Activated naive CD4-positive, alpha-beta T cell treated with anti-CD3 and anti-CD28 coated beads for 36 hours (primary cell): ENCODE measurements around the gene ZNF726. TPM values are rescaled to one million over a fixed set of nuclear protein-coding genes. Genes with fewer than 3 reads are reported as not detected.
"Not testable (repeated sequence)": the region's sequence is repeated elsewhere in the genome, so short reads cannot be mapped to it uniquely, and the experiment has no call there.

Experiments
- CTCF ChIA-PET: fragments of 350-600 bp; sonication (Branson Sonifier 250); formaldehyde crosslinking; loops from one replicate; lab custom pipeline; 2021; ENCODE audit warnings: antibody characterized with exemption; lab: Charles Lee
- DNase-seq: peaks from one replicate; pipeline ENCODE4 v3.0.0-alpha.2; 2020
- H3K27ac Mint-ChIP-seq: one replicate; pipeline ENCODE4 v1.8.0; 2021; ENCODE audit warnings: mild to moderate bottlenecking, mixed read lengths
- H3K27me3 Mint-ChIP-seq: one replicate; pipeline ENCODE4 v1.8.0; 2021; ENCODE audit warnings: low read depth, mixed read lengths
- H3K36me3 Mint-ChIP-seq: one replicate; pipeline ENCODE4 v1.8.0; 2021; ENCODE audit warnings: low read depth, mixed read lengths
- H3K4me1 Mint-ChIP-seq: one replicate; pipeline ENCODE4 v1.8.0; 2021; ENCODE audit warnings: low read depth, mixed read lengths
- H3K4me3 Mint-ChIP-seq: one replicate; pipeline ENCODE4 v1.8.0; 2021; ENCODE audit warnings: mild to moderate bottlenecking, moderate library complexity, mixed read lengths
- H3K9me3 Mint-ChIP-seq: one replicate; pipeline ENCODE4 v1.8.0; 2021; ENCODE audit warnings: mixed read lengths
- intact Hi-C: fragments of 100-400 bp; cut with micrococcal nuclease; formaldehyde crosslinking; loops from one replicate; pipeline ENCODE4 v1.15.1; 2023
- total RNA-seq, 2 experiments: library from RNA; stranded (reverse); gene quantifications; one replicate each; pipeline ENCODE4 v1.2.3, GENCODE V29; 2021

The ZNF726 gene
- total RNA-seq, 2 experiments from 2014 or later: 22.3 to 22.8 TPM

DNA sequence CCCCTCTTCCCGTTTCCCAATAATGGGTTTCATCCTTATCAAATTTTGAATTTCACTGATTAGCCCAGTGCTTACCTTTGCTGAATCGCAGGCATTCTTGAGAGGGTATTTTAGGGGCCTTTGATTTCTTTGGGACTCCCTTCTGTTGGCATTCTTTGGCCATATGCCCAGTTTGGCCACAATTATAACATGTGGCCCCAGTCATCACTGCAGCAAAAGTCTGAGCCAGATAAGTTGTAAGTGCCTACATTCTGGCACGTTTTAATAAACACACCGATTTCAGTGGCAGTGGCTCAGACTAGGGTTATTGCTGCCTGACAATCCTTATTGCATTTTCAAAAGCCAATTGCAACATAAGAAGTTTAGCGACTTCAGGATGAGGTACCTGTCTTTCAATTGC, 41.4 kb downstream of the ZNF726 start:
- Mint-ChIP-seq H3K27me3 (peaks cover 2% of the 10 kb centered on the region), H3K9me3 (peaks cover 8% of the 10 kb centered on the region), H3K4me3 (no peak overlapping the region), H3K4me1 (no peaks in the 10 kb centered on the region), H3K27ac (no peak overlapping the region), H3K36me3 (peaks cover 1% of the 10 kb centered on the region)
- intact Hi-C loops: no loop called here
- DNase-seq: no peak
- CTCF ChIA-PET: no interaction called here

DNA sequence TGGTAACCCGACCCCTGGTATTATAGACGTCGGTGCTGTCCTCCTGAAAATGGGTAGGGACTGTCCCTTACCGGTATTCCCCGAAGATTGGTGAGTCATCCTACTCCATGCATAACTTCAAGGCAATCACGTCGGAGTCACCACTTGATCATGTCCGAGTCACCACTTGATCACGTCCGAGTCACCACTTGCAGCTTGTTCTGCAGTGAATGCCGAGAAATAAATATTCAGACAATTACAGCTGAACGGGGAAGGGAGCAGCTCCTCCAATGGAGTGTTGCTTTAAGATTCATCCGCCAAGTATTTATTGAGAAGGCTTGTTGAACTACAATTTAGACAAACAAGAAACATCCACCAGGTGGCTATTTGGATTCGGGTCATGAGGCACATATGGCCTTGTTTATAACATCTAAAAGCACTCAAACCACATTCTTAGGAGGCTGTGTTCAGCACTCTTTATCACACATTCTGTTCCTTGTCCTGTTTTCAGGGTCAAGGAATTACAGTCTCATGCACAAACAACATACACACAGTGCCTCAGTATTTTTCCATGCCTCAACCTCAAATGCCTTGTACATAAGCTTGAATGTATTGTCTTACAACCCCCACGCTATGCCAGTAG, 43.1 kb downstream of the ZNF726 start:
- no peak for DNase-seq
- no peak overlapping the region for H3K4me3 Mint-ChIP-seq
- no peaks in the 10 kb centered on the region for H3K4me1 Mint-ChIP-seq
- CTCF ChIA-PET: no interaction called here
- intact Hi-C loops: no loop called here
- H3K27ac Mint-ChIP-seq: no peak overlapping the region
- peaks cover 7% of the 10 kb centered on the region for H3K9me3 Mint-ChIP-seq
- H3K36me3 Mint-ChIP-seq: no peaks in the 10 kb centered on the region
- H3K27me3 Mint-ChIP-seq: peaks cover 2% of the 10 kb centered on the region

DNA sequence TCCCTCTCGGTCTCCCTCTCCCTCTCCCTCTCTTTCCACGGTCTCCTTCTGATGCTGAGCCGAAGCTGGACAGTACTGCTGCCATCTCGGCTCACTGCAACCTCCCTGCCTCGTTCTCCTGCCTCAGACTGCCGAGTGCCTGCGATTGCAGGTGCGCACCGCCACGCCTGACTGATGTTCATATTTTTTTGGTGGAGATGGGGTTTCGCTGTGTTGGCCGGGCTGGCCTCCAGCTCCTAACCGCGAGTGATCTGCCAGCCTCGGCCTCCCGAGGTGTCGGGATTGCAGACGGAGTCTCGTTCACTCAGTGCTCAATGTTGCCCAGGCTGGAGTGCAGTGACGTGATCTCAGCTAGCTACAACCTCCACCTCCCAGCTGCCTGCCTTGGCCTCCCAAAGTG, 48.7 kb downstream of the ZNF726 start:
- intact Hi-C loops, CTCF ChIA-PET, H3K27ac Mint-ChIP-seq, H3K36me3 Mint-ChIP-seq, H3K4me3 Mint-ChIP-seq, H3K4me1 Mint-ChIP-seq, DNase-seq: not testable (repeated sequence)
- Mint-ChIP-seq H3K27me3 (peaks cover 16% of the 10 kb centered on the region), H3K9me3 (peaks cover 12% of the 10 kb centered on the region)

DNA sequence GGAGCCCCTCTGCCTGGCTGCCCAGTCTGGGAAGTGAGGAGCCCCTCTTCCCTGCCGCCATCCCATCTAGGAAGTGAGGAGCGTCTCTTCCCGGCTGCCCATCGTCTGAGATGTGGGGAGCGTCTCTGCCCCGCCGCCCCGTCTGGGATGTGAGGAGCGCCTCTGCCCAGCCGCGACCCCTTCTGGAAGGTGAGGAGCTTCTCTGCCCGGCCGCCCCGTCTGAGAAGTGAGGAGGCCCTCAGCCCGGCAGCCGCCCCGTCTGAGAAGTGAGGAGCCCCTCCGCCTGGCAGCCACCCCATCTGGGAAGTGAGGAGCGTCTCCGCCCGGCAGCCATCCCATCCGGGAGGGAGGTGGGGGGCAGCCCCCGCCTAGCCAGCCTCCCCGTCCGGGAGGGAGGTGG, 49.2 kb downstream of the ZNF726 start:
- CTCF ChIA-PET, H3K4me3 Mint-ChIP-seq, intact Hi-C loops, H3K27ac Mint-ChIP-seq, H3K36me3 Mint-ChIP-seq, H3K4me1 Mint-ChIP-seq, DNase-seq: not testable (repeated sequence)
- H3K9me3 Mint-ChIP-seq: peaks cover 12% of the 10 kb centered on the region
- H3K27me3 Mint-ChIP-seq: peaks cover 19% of the 10 kb centered on the region

DNA sequence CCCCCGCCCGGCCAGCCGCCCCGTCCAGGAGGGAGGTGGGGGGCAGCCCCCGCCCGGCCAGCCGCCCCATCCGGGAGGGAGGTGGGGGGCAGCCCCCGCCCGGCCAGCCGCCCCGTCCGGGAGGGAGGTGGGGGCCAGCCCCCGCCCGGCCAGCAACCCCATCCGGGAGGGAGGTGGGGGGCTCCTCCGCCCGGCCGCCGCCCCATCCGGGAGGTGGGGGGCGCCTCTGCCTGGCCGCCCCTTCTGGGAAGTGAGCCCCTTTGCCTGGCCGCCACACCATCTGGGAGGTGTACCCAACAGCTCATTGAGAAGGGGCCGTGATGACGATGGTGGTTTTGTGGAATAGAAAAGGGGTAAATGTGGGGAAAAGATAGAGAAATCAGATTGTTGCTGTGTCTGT, 49.6 kb downstream of the ZNF726 start:
- intact Hi-C loops, H3K4me1 Mint-ChIP-seq, DNase-seq, CTCF ChIA-PET, H3K36me3 Mint-ChIP-seq, H3K4me3 Mint-ChIP-seq, H3K27ac Mint-ChIP-seq: not testable (repeated sequence)
- Mint-ChIP-seq H3K27me3 (peaks cover 23% of the 10 kb centered on the region), H3K9me3 (peaks cover 12% of the 10 kb centered on the region)

DNA sequence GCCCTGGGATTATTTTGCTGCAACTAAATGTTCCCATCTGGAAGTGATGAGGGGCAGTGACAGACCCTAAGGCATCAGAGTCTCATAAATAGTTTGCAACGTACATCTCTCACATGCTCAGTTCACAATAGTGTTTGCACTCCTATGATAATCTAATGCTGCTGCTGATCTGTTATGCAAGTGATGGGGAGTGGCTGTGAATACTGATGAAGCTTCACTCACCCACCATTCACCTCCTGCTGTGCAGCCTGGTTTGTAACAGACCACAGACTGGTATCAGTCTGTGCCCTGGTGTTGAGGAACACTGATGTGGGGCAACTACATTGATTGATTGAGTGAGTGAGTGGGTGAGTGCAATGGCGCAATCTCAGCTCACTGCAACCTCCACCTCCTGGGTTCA, 54.9 kb downstream of the ZNF726 start:
- Mint-ChIP-seq H3K27me3 (peaks cover 44% of the 10 kb centered on the region), H3K4me3 (no peak overlapping the region), H3K4me1 (peaks cover 7% of the 10 kb centered on the region), H3K36me3 (no peaks in the 10 kb centered on the region), H3K27ac (no peak overlapping the region), H3K9me3 (no peaks in the 10 kb centered on the region)
- CTCF ChIA-PET: interaction anchor here (0.6 kb wide), 1 partner anchor 232 kb away, joined by 3 read pairs; no protein-coding TSS in a partner anchor
- no peak for DNase-seq
- intact Hi-C loops: no loop called here

DNA sequence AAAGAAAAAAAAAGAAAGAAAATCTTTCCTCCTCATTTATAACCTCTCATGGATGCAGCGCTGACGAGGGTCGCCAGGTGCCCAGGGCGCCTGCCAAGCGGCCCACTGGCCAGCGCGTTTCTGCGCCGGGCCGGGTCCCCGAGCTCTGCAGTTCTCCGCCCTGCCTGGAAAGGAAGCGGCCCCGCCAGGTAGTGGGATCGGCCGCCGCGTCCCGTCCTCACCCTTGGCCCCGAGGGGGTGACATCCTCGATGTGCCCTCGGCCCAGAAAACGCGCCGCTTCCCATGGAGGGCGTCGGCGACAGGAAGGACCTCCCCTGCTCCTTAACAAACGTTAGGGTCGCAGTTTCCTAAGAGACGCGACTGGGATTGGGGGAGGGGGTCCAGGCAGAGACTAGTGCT, 56.9 kb downstream of the ZNF726 start:
- DNase-seq: no peak
- Mint-ChIP-seq H3K27ac (no peak overlapping the region), H3K36me3 (no peaks in the 10 kb centered on the region), H3K9me3 (no peaks in the 10 kb centered on the region), H3K4me3 (no peak overlapping the region), H3K4me1 (peaks cover 7% of the 10 kb centered on the region), H3K27me3 (peaks cover 41% of the 10 kb centered on the region)
- intact Hi-C loops: no loop called here
- CTCF ChIA-PET: no interaction called here

DNA sequence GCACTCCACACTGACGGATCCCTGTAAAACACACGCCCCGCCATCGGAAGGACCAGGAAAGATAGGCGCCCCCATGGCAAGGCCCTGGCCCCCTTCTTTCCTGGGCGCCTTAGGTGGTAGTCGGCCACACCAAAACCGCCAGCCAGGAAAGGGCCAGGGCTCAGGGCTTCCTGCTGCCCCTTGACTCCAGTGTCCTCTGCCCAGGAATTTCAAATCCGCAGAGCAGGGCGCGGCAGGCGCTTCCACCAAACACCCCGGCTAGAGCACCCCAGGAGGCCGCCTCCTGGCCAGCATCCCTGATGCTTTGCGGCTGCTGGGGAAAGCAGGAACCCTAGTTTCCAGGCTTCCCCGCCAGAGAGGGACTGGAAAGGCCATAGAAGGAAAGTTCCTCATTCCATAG, 57.5 kb downstream of the ZNF726 start:
- Mint-ChIP-seq H3K27me3 (peaks cover 38% of the 10 kb centered on the region), H3K36me3 (no peaks in the 10 kb centered on the region), H3K9me3 (no peaks in the 10 kb centered on the region), H3K4me1 (peaks cover 7% of the 10 kb centered on the region), H3K4me3 (no peak overlapping the region), H3K27ac (no peak overlapping the region)
- no peak for DNase-seq
- intact Hi-C loops: no loop called here
- CTCF ChIA-PET: no interaction called here

DNA sequence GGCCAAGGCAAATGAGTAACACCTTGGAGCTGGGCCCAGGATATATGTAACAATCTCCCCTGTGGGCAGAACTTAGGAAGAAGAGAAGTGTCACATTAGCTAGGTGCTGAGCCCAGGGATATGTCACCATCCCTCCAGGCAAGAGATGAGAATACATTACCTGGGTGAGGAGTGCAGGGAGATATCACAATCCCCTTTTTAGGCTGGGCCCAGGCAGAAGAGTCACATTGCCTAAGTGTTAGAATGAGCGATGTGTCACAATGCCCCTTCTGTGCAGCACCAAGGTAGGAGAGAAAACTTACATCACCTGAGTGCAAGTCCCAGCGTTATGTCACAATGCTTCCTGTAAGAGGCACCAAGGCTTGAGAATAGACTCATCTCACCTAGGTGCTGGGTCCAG, 60.3 kb downstream of the ZNF726 start:
- intact Hi-C loops: no loop called here
- Mint-ChIP-seq H3K4me1 (peaks cover 7% of the 10 kb centered on the region), H3K36me3 (no peaks in the 10 kb centered on the region), H3K27ac (no peak overlapping the region), H3K4me3 (no peak overlapping the region), H3K27me3 (peaks cover 19% of the 10 kb centered on the region), H3K9me3 (no peaks in the 10 kb centered on the region)
- CTCF ChIA-PET: no interaction called here
- no peak for DNase-seq

DNA sequence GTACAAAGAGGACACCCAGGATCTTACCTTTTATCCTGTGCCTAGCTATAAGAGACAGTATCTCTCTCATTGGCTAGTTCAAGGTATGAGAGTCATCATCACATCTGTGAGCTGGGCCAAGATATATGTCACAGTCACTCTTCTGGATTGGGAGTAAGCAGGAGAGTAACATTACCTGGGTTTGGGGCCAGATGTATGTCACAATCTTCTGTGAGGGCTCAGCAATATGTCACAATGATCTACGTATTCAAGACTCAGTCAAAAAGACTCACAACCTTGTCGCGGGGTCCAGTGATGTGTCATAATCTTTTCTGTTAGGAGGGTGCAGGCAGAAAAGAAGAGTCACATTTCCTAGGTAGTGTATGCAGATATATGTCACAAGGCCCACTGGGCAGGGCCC, 61.9 kb downstream of the ZNF726 start:
- H3K4me1 Mint-ChIP-seq, H3K36me3 Mint-ChIP-seq, H3K27ac Mint-ChIP-seq, H3K9me3 Mint-ChIP-seq, intact Hi-C loops, H3K27me3 Mint-ChIP-seq, CTCF ChIA-PET, DNase-seq, H3K4me3 Mint-ChIP-seq: not testable (repeated sequence)

DNA sequence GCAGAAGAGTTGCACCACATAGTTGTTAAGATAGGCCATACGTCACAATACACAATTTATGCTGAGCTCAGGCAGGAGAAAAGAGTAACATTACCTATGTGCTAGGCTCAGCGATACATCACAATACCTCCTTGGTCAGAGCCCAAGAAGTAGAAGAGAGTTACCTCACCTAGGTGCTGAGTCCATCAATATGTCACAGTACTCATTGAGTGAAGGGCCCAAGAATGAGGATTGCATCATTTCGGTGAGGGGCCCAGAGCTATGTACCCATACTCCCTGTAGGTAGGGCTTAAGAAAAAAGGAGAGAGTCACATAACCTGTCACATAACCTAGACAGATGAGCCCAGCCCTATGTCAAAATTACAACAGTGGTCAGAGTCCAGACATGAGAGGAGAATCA, 62.6 kb downstream of the ZNF726 start:
- H3K36me3 Mint-ChIP-seq, intact Hi-C loops, H3K27me3 Mint-ChIP-seq, DNase-seq, H3K9me3 Mint-ChIP-seq, H3K4me3 Mint-ChIP-seq, H3K27ac Mint-ChIP-seq, H3K4me1 Mint-ChIP-seq, CTCF ChIA-PET: not testable (repeated sequence)

DNA sequence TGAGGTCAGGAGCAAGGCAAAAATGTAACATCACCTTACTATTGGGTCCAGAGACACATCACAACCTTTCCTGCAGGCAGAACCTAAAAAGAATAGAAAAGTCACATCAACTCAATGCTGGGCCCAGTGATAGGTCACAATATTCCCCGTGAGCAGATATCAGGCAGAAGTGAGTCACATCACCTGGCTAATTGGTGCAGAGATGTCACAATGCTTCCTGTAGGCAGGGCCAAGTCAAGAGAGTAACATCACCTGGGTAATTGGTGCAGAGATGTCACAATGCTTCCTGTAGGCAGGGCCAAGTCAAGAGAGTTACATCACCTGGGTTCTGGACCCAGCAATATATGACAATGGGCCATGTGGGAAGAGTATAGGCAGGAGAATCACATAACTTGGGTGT, 63.4 kb downstream of the ZNF726 start:
- DNase-seq: no peak
- H3K27me3 Mint-ChIP-seq: peaks cover under 1% of the 10 kb centered on the region
- no peak overlapping the region for H3K4me3 Mint-ChIP-seq
- H3K9me3 Mint-ChIP-seq: no peaks in the 10 kb centered on the region
- no peaks in the 10 kb centered on the region for H3K36me3 Mint-ChIP-seq
- intact Hi-C loops: no loop called here
- no peaks in the 10 kb centered on the region for H3K4me1 Mint-ChIP-seq
- no peak overlapping the region for H3K27ac Mint-ChIP-seq
- CTCF ChIA-PET: no interaction called here

DNA sequence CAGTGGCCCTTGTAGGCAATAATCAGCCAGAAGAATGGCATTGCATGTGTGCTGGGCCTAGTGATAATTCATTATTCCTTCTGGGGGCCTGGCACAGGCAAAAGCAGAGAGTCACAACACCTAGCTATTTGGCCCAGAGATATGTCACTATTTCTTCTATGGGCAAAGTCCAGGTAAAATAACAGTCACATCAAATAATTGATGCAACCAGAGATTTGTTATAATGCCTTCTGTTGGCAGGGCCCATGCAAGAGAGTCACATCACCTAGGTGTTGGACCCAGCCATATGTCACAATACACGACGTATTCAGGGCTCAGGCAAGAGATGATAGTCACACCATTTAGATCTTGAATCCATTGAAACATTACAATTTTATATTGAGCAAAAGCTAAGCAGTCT, 66.1 kb downstream of the ZNF726 start:
- Mint-ChIP-seq H3K9me3 (no peaks in the 10 kb centered on the region), H3K4me1 (no peaks in the 10 kb centered on the region), H3K4me3 (no peak overlapping the region), H3K27me3 (no peaks in the 10 kb centered on the region), H3K36me3 (no peaks in the 10 kb centered on the region), H3K27ac (no peak overlapping the region)
- CTCF ChIA-PET: no interaction called here
- intact Hi-C loops: no loop called here
- DNase-seq: no peak
